ENCODE data around the gene EXOC4.

GRCh38 chr7:134037991-134038390 is 785.1 kb downstream of the EXOC4 start:
- TF ChIP-seq SUZ12 (IDR thresholded peaks at IDR 0.05; ENCODE audit: extremely low read depth, insufficient read depth, insufficient read length) (no peak), ZNF274 (IDR thresholded peaks at IDR 0.05; ENCODE audit: low read depth, low read length) (no peak), YY1 (IDR thresholded peaks at IDR 0.05; ENCODE audit: insufficient read depth, insufficient read length) (no peak)

Data from NT2/D1 (cell line).